K562 (cell line): ENCODE measurements around the gene CCDC7. TPM values are rescaled to one million over a fixed set of nuclear protein-coding genes. Genes with fewer than 3 reads are reported as not detected.
"Not testable (repeated sequence)": the region's sequence is repeated elsewhere in the genome, so short reads cannot be mapped to it uniquely, and the experiment has no call there.

Experiments used
- ATAC-seq: fragments of 200-7000 bp; cut with Tn5 transposase; 3 replicates; pipeline ENCODE4 v1.9.1; 2020; ENCODE audit warnings: moderate library complexity
- BruUV-seq: library from RNA; stranded (reverse); fragments of 400-500 nt; replicated peaks from 2 replicates; lab custom pipeline; 2021; lab: Mats Ljungman, UMichigan
- CTCF ChIA-PET: fragments of 300-600 bp; formaldehyde crosslinking; extraction: SDS; loops from one replicate; lab custom pipeline; 2021; ENCODE audit warnings: low intra/inter-chr PET ratio; lab: Yijun Ruan, JAX
- POLR2A ChIA-PET: fragments of 300-600, 350-650 bp; sonication (Branson Sonifier 250); formaldehyde crosslinking; extraction: SDS; loops from one replicate; lab custom pipeline; 2021; ENCODE audit warnings: antibody characterized with exemption, inconsistent platforms; lab: Yijun Ruan, JAX
- DNase-seq, 4 experiments: peaks; one replicate each; pipeline versions ENCODE4 v3.0.0 to v3.0.0-alpha.2; 2011 to 2018; ENCODE audit warnings: low spot score in 3 of 4, mixed read lengths in 3 of 4; ENCODE audit errors: extremely low read depth in 1 of 4
- FAIRE-seq: peaks from 2 replicates; lab custom pipeline; 2011; peaks lifted over from hg19 to GRCh38; lab: Jason Lieb, UNC
- H2AFZ ChIP-seq: 2 replicates; pipeline ENCODE4 v1.6.0; 2011; ENCODE audit warnings: low read depth, low read length, control low read depth, inconsistent platforms
- H3K27ac ChIP-seq: fragments of 200-600 bp; 3 replicates; pipeline ENCODE4 v1.8.0; 2011; ENCODE audit warnings: low read depth, mild to moderate bottlenecking, control low read depth, inconsistent platforms, low read length, moderate library complexity, mixed read lengths; ENCODE audit errors: extremely low read depth
- H3K27me3 ChIP-seq, 2 experiments: fragments of 300-600 bp in 1 of 2; 2 replicates in 1 of 2; 3 replicates in 1 of 2; pipeline versions ENCODE4 v1.6.0 to v1.8.0; 2011; ENCODE audit warnings: inconsistent platforms in 2 of 2, low read length in 2 of 2, mild to moderate bottlenecking in 1 of 2, mixed read lengths in 1 of 2, moderate library complexity in 1 of 2; ENCODE audit not compliant: control insufficient read depth in 2 of 2, insufficient read depth in 2 of 2
- H3K36me3 ChIP-seq: fragments of 300-600 bp; 3 replicates; pipeline ENCODE4 v1.8.0; 2011; ENCODE audit warnings: mild to moderate bottlenecking, low read length, inconsistent platforms; ENCODE audit not compliant: control insufficient read depth, insufficient read depth
- H3K4me1 ChIP-seq, 2 experiments: fragments of 200-600 bp in 1 of 2; replicated peaks in 1 of 2; 2 replicates in 1 of 2; 3 replicates in 1 of 2; pipeline versions ENCODE4 v1.5.1 to v1.8.0; 2011; ENCODE audit warnings: inconsistent platforms in 2 of 2, low read length in 2 of 2, mild to moderate bottlenecking in 1 of 2, mixed read lengths in 1 of 2, moderate library complexity in 1 of 2; ENCODE audit not compliant: control insufficient read depth in 2 of 2, insufficient read depth in 2 of 2
- H3K4me2 ChIP-seq: 2 replicates; pipeline ENCODE4 v1.6.1; 2011; ENCODE audit warnings: low read length, control low read depth, inconsistent platforms, mixed read lengths; ENCODE audit not compliant: insufficient read depth
- H3K4me3 ChIP-seq: fragments of 200-600 bp; sonication (generic), shearing (Covaris generic); 2 replicates; pipeline ENCODE4 v1.5.1; 2016; ENCODE audit warnings: control low read depth, inconsistent platforms
- H3K79me2 ChIP-seq: fragments of 200-600 bp; 3 replicates; pipeline ENCODE4 v1.8.0; 2011; ENCODE audit warnings: low read length, inconsistent platforms; ENCODE audit not compliant: control insufficient read depth, insufficient read depth
- H3K9ac ChIP-seq, 2 experiments: 2 replicates each; pipeline versions ENCODE4 v1.6.0 to v1.6.1; 2011; ENCODE audit warnings: low read depth in 2 of 2, low read length in 2 of 2, control low read depth in 1 of 2, inconsistent platforms in 1 of 2, mild to moderate bottlenecking in 1 of 2, mixed read lengths in 1 of 2; ENCODE audit not compliant: insufficient read depth in 1 of 2
- H3K9me1 ChIP-seq: one replicate; pipeline ENCODE4 v1.6.0; 2011; ENCODE audit warnings: inconsistent platforms, mild to moderate bottlenecking, low read length, moderate library complexity; ENCODE audit not compliant: control insufficient read depth, insufficient read depth
- H3K9me3 ChIP-seq: replicated peaks from 2 replicates; pipeline ENCODE4 v1.5.1; 2011; ENCODE audit warnings: low read depth, low read length, inconsistent platforms; ENCODE audit not compliant: control insufficient read depth, insufficient read depth
- H4K20me1 ChIP-seq: replicated peaks from 2 replicates; pipeline ENCODE4 v1.6.1; 2011; ENCODE audit warnings: low read length, inconsistent platforms, mixed read lengths; ENCODE audit not compliant: control insufficient read depth, insufficient read depth
- ATF3 ChIP-seq, 2 experiments: fragments of 450-650 bp in 1 of 2; sonication (generic) in 1 of 2; formaldehyde crosslinking in 1 of 2; IDR thresholded peaks in 1 of 2; conservative IDR thresholded peaks in 1 of 2; 2 replicates each; pipeline versions ENCODE4 v1.6.1 to v1.8.1; 2016 to 2023; ENCODE audit warnings: mild to moderate bottlenecking in 2 of 2, moderate library complexity in 2 of 2, inconsistent platforms in 1 of 2, missing genetic modification reagents in 1 of 2
- CEBPB ChIP-seq: fragments of 450-650 bp; IDR thresholded peaks from 2 replicates; pipeline ENCODE4 v1.6.1; 2016; ENCODE audit warnings: missing genetic modification characterization, missing compliant biosample characterization
- CEBPG ChIP-seq, 3 experiments: fragments of 200-800 bp in 1 of 3; sonication (Bioruptor generic) in 1 of 3; sonication (generic) in 1 of 3; formaldehyde crosslinking in 1 of 3; IDR thresholded peaks in 2 of 3; conservative IDR thresholded peaks in 1 of 3; 2 replicates each; pipeline versions ENCODE4 v1.6.1 to v1.8.0; 2016 to 2022; ENCODE audit warnings: missing compliant biosample characterization in 2 of 3, missing genetic modification characterization in 2 of 3, mild to moderate bottlenecking in 1 of 3, missing genetic modification reagents in 1 of 3
- WGBS: fragments of 100-300 bp; shearing (Covaris generic); methylation state at CpG from one replicate; pipeline ENCODE4 v1.1.6; 2016; ENCODE audit warnings: low coverage, mixed read lengths; ENCODE audit not compliant: insufficient coverage; ENCODE audit errors: missing lambda C conversion rate; 5-methylcytosine and 5-hydroxymethylcytosine counted together
- in situ Hi-C: fragments of 300-500 bp; cut with MboI; formaldehyde crosslinking; loops from 4 replicates; pipeline ENCODE4 v1.15.0; 2018; ENCODE audit warnings: inconsistent platforms, mixed read lengths
- intact Hi-C: fragments of 100-400 bp; cut with micrococcal nuclease; formaldehyde crosslinking; loops from 2 replicates; pipeline ENCODE4 v1.14.2; 2022
- polyA plus RNA-seq, 8 experiments: library from polyadenylated mRNA; depleted of rRNA in 4 of 8; stranded (reverse) in 5 of 8; unstranded in 3 of 8; fragments of >200 nt; fragmentation: Nextera tagmentation in 2 of 8; fragmentation: Illumina TruSeq in 1 of 8; extraction: Ambion mirVana in 2 of 8; extraction: Trizol in 1 of 8; gene quantifications; 2 replicates each; pipeline versions ENCODE4 v1.2.1 to v1.2.3, GENCODE V29; 2011 to 2014; ENCODE audit warnings: inconsistent platforms in 1 of 8, missing spikeins in 1 of 8
- total RNA-seq, 7 experiments: library from RNA; depleted of rRNA in 6 of 7; stranded (reverse); fragments of >200 nt in 6 of 7; fragmentation: Illumina TruSeq in 2 of 7; extraction: Trizol in 2 of 7; gene quantifications; 2 replicates each; pipeline versions ENCODE4 v1.2.1 to v1.2.3, GENCODE V29; 2011 to 2021; ENCODE audit warnings: low replicate concordance in 1 of 7

The CCDC7 gene
- total and polyA plus RNA-seq, 9 of the 15 experiments (the other 6 are each of a cell fraction or from before 2014, with no cell fraction given), result 1.5 to 6.6 (median 2.7) TPM

- H3K4me2 ChIP-seq; BruUV-seq; H3K27ac ChIP-seq; H3K27me3 ChIP-seq; CTCF ChIA-PET; H2AFZ ChIP-seq; H3K79me2 ChIP-seq; H3K36me3 ChIP-seq; FAIRE-seq; H3K4me1 ChIP-seq; intact Hi-C loops; H3K9me3 ChIP-seq; H4K20me1 ChIP-seq; H3K4me3 ChIP-seq; H3K9me1 ChIP-seq; DNase-seq; H3K9ac ChIP-seq; TF ChIP-seq ATF3 (CRISPR knock-in tag; conservative IDR thresholded peaks at IDR 0.05); CEBPG (CRISPR knock-in tag; IDR thresholded peaks at IDR 0.05): not testable (repeated sequence)
- POLR2A ChIA-PET, result interaction anchor here (1.3 kb wide), 1 partner anchor 27 kb away, joined by 4 read pairs; no protein-coding TSS in a partner anchor
- whole genome bisulfite sequencing, result no CpG with 5 or more reads among the region's 3 CpGs
- peak; percentile 69; the same call in 2 of the 3 replicates for ATAC-seq
- in situ Hi-C loops, result loop anchor here (5.0 kb wide), 1 partner anchor 45 kb away; no protein-coding TSS in a partner anchor
- TF ChIP-seq CEBPB (peak; percentile 51), ATF3 (IDR thresholded peaks at IDR 0.05) (peak; percentile 77), CEBPG (tag; conservative IDR thresholded peaks at IDR 0.05 in 1 of 2, IDR thresholded peaks at IDR 0.05 in 1 of 2) (0 out of 4 replicates have a peak, but pooled peaks have one; percentile 12 to 24)
Measured at GRCh38 chr10:32397163-32397562, 48.8 kb upstream of the CCDC7 start.
